K562 (cell line): ENCODE data around the gene NCOA1. TPM values are rescaled to one million over a fixed set of nuclear protein-coding genes. Genes with fewer than 3 reads are reported as not detected.

Source experiments
- ATAC-seq: fragments of 200-7000 bp; cut with Tn5 transposase; 3 replicates; pipeline ENCODE4 v1.9.1; 2020; ENCODE audit warnings: moderate library complexity
- BruUV-seq: library from RNA; stranded (reverse); fragments of 400-500 nt; replicated peaks from 2 replicates; lab custom pipeline; 2021; lab: Mats Ljungman, UMichigan
- CTCF ChIA-PET: fragments of 300-600 bp; formaldehyde crosslinking; extraction: SDS; loops from one replicate; lab custom pipeline; 2021; ENCODE audit warnings: low intra/inter-chr PET ratio; lab: Yijun Ruan, JAX
- POLR2A ChIA-PET: fragments of 300-600, 350-650 bp; sonication (Branson Sonifier 250); formaldehyde crosslinking; extraction: SDS; loops from one replicate; lab custom pipeline; 2021; ENCODE audit warnings: antibody characterized with exemption, inconsistent platforms; lab: Yijun Ruan, JAX
- DNase-seq, 4 experiments: peaks; one replicate each; pipeline versions ENCODE4 v3.0.0 to v3.0.0-alpha.2; 2011 to 2018; ENCODE audit warnings: low spot score in 3 of 4, mixed read lengths in 3 of 4; ENCODE audit errors: extremely low read depth in 1 of 4
- FAIRE-seq: peaks from 2 replicates; lab custom pipeline; 2011; peaks lifted over from hg19 to GRCh38; lab: Jason Lieb, UNC
- H2AFZ ChIP-seq: 2 replicates; pipeline ENCODE4 v1.6.0; 2011; ENCODE audit warnings: low read depth, low read length, control low read depth, inconsistent platforms
- H3K27ac ChIP-seq: fragments of 200-600 bp; 3 replicates; pipeline ENCODE4 v1.8.0; 2011; ENCODE audit warnings: low read depth, mild to moderate bottlenecking, control low read depth, inconsistent platforms, low read length, moderate library complexity, mixed read lengths; ENCODE audit errors: extremely low read depth
- H3K27me3 ChIP-seq, 2 experiments: fragments of 300-600 bp in 1 of 2; 2 replicates in 1 of 2; 3 replicates in 1 of 2; pipeline versions ENCODE4 v1.6.0 to v1.8.0; 2011; ENCODE audit warnings: inconsistent platforms in 2 of 2, low read length in 2 of 2, mild to moderate bottlenecking in 1 of 2, mixed read lengths in 1 of 2, moderate library complexity in 1 of 2; ENCODE audit not compliant: control insufficient read depth in 2 of 2, insufficient read depth in 2 of 2
- H3K36me3 ChIP-seq: fragments of 300-600 bp; 3 replicates; pipeline ENCODE4 v1.8.0; 2011; ENCODE audit warnings: mild to moderate bottlenecking, low read length, inconsistent platforms; ENCODE audit not compliant: control insufficient read depth, insufficient read depth
- H3K4me1 ChIP-seq, 2 experiments: fragments of 200-600 bp in 1 of 2; replicated peaks in 1 of 2; 2 replicates in 1 of 2; 3 replicates in 1 of 2; pipeline versions ENCODE4 v1.5.1 to v1.8.0; 2011; ENCODE audit warnings: inconsistent platforms in 2 of 2, low read length in 2 of 2, mild to moderate bottlenecking in 1 of 2, mixed read lengths in 1 of 2, moderate library complexity in 1 of 2; ENCODE audit not compliant: control insufficient read depth in 2 of 2, insufficient read depth in 2 of 2
- H3K4me2 ChIP-seq: 2 replicates; pipeline ENCODE4 v1.6.1; 2011; ENCODE audit warnings: low read length, control low read depth, inconsistent platforms, mixed read lengths; ENCODE audit not compliant: insufficient read depth
- H3K4me3 ChIP-seq: fragments of 200-600 bp; sonication (generic), shearing (Covaris generic); 2 replicates; pipeline ENCODE4 v1.5.1; 2016; ENCODE audit warnings: control low read depth, inconsistent platforms
- H3K79me2 ChIP-seq: fragments of 200-600 bp; 3 replicates; pipeline ENCODE4 v1.8.0; 2011; ENCODE audit warnings: low read length, inconsistent platforms; ENCODE audit not compliant: control insufficient read depth, insufficient read depth
- H3K9ac ChIP-seq, 2 experiments: 2 replicates each; pipeline versions ENCODE4 v1.6.0 to v1.6.1; 2011; ENCODE audit warnings: low read depth in 2 of 2, low read length in 2 of 2, control low read depth in 1 of 2, inconsistent platforms in 1 of 2, mild to moderate bottlenecking in 1 of 2, mixed read lengths in 1 of 2; ENCODE audit not compliant: insufficient read depth in 1 of 2
- H3K9me1 ChIP-seq: one replicate; pipeline ENCODE4 v1.6.0; 2011; ENCODE audit warnings: inconsistent platforms, mild to moderate bottlenecking, low read length, moderate library complexity; ENCODE audit not compliant: control insufficient read depth, insufficient read depth
- H3K9me3 ChIP-seq: replicated peaks from 2 replicates; pipeline ENCODE4 v1.5.1; 2011; ENCODE audit warnings: low read depth, low read length, inconsistent platforms; ENCODE audit not compliant: control insufficient read depth, insufficient read depth
- H4K20me1 ChIP-seq: replicated peaks from 2 replicates; pipeline ENCODE4 v1.6.1; 2011; ENCODE audit warnings: low read length, inconsistent platforms, mixed read lengths; ENCODE audit not compliant: control insufficient read depth, insufficient read depth
- BRD4 ChIP-seq: fragments of 200-600 bp; sonication (generic); IDR thresholded peaks from 2 replicates; pipeline ENCODE4 v1.6.1; 2017; ENCODE audit warnings: inconsistent platforms
- DPF2 ChIP-seq: fragments of 450-650 bp; IDR thresholded peaks from 2 replicates; pipeline ENCODE4 v1.6.1; 2016
- FOXJ2 ChIP-seq: fragments of 200-800 bp; sonication (Bioruptor generic); IDR thresholded peaks from 2 replicates; pipeline ENCODE4 v1.6.1; 2016; ENCODE audit warnings: missing genetic modification characterization, missing compliant biosample characterization
- KDM4B ChIP-seq, 2 experiments: fragments of 450-650 bp in 1 of 2; sonication (generic) in 1 of 2; IDR thresholded peaks; 2 replicates each; pipeline ENCODE4 v1.6.1; 2016 to 2017; ENCODE audit warnings: borderline replicate concordance in 2 of 2, antibody characterized with exemption in 1 of 2, low read depth in 1 of 2, mild to moderate bottlenecking in 1 of 2
- NCOR1 ChIP-seq: fragments of 450-650 bp; IDR thresholded peaks from 2 replicates; pipeline ENCODE4 v1.6.1; 2016; ENCODE audit warnings: mild to moderate bottlenecking, moderate library complexity
- NFE2L1 ChIP-seq: fragments of 450-650 bp; IDR thresholded peaks from 2 replicates; pipeline ENCODE4 v1.6.1; 2016; ENCODE audit warnings: missing genetic modification characterization, low read depth, mild to moderate bottlenecking, missing compliant biosample characterization, moderate library complexity, borderline replicate concordance
- RHOXF2B ChIP-seq: fragments of 250-450 bp; sonication (Bioruptor Pico); conservative IDR thresholded peaks from 2 replicates; pipeline ENCODE4 v1.5.1; 2021
- ZBTB34 ChIP-seq: fragments of 250-450 bp; sonication (Bioruptor Pico); IDR thresholded peaks from 2 replicates; pipeline ENCODE4 v1.8.0; 2021; ENCODE audit warnings: mild to moderate bottlenecking, moderate library complexity
- ZNF212 ChIP-seq: fragments of 450-650 bp; formaldehyde crosslinking; IDR thresholded peaks from 2 replicates; pipeline ENCODE4 v1.4.0; 2020; ENCODE audit warnings: mild to moderate bottlenecking
- WGBS: fragments of 100-300 bp; shearing (Covaris generic); methylation state at CpG from one replicate; pipeline ENCODE4 v1.1.6; 2016; ENCODE audit warnings: low coverage, mixed read lengths; ENCODE audit not compliant: insufficient coverage; ENCODE audit errors: missing lambda C conversion rate; 5-methylcytosine and 5-hydroxymethylcytosine counted together
- in situ Hi-C: fragments of 300-500 bp; cut with MboI; formaldehyde crosslinking; loops from 4 replicates; pipeline ENCODE4 v1.15.0; 2018; ENCODE audit warnings: inconsistent platforms, mixed read lengths
- intact Hi-C: fragments of 100-400 bp; cut with micrococcal nuclease; formaldehyde crosslinking; loops from 2 replicates; pipeline ENCODE4 v1.14.2; 2022
- polyA plus RNA-seq, 8 experiments: library from polyadenylated mRNA; depleted of rRNA in 4 of 8; stranded (reverse) in 5 of 8; unstranded in 3 of 8; fragments of >200 nt; fragmentation: Nextera tagmentation in 2 of 8; fragmentation: Illumina TruSeq in 1 of 8; extraction: Ambion mirVana in 2 of 8; extraction: Trizol in 1 of 8; gene quantifications; 2 replicates each; pipeline versions ENCODE4 v1.2.1 to v1.2.3, GENCODE V29; 2011 to 2014; ENCODE audit warnings: inconsistent platforms in 1 of 8, missing spikeins in 1 of 8
- total RNA-seq, 7 experiments: library from RNA; depleted of rRNA in 6 of 7; stranded (reverse); fragments of >200 nt in 6 of 7; fragmentation: Illumina TruSeq in 2 of 7; extraction: Trizol in 2 of 7; gene quantifications; 2 replicates each; pipeline versions ENCODE4 v1.2.1 to v1.2.3, GENCODE V29; 2011 to 2021; ENCODE audit warnings: low replicate concordance in 1 of 7

Gene NCOA1
- total and polyA plus RNA-seq, 9 of the 15 experiments (the other 6 are each of a cell fraction or from before 2014, with no cell fraction given) = 4.9 to 25.7 (median 17.0) TPM

- 60% methylated on average over 4 of the region's 4 CpGs for WGBS
- in situ Hi-C loops (no loop called here), intact Hi-C loops (no loop called here)
- Histone ChIP-seq H3K4me3 (no peak overlapping the region), H3K36me3 (no peaks in the 10 kb centered on the region), H3K79me2 (no peaks in the 10 kb centered on the region), H3K27ac (no peak overlapping the region), H3K4me1 (peaks cover 11 to 15% of the 10 kb centered on the region in 2 experiments), H3K9me1 (no peaks in the 10 kb centered on the region), H3K27me3 (no peaks in the 10 kb centered on the region; a peak in 1 of 5 replicates), H4K20me1 (no peaks in the 10 kb centered on the region), H2AFZ (peak overlapping the region; percentile 46; the same call in 1 of the 2 replicates), H3K9ac (no peak overlapping the region), H3K4me2 (no peak overlapping the region), H3K9me3 (peaks cover 15% of the 10 kb centered on the region)
- ChIA-PET CTCF (no interaction called here), POLR2A (interaction anchor here (0.6 kb wide), 1 partner anchor 14 kb away, joined by 3 read pairs; no protein-coding TSS in a partner anchor)
- no peak for DNase-seq
- no peak for ATAC-seq
- no TSS peak for BruUV-seq
- FAIRE-seq = no peak
- no peak for TF ChIP-seq FOXJ2 (tag)
Measured at GRCh38 chr2:24452502-24452885, 38.6 kb upstream of the NCOA1 start.

- H3K27ac ChIP-seq = no peak overlapping the region
- no peaks in the 10 kb centered on the region for H3K79me2 ChIP-seq
- FAIRE-seq (no peak), DNase-seq (no peak), ATAC-seq (no peak)
- no peaks in the 10 kb centered on the region; a peak in 1 of 5 replicates for H3K27me3 ChIP-seq
- WGBS = 34% methylated on average over 2 of the region's 2 CpGs
- no peak overlapping the region for H3K4me3 ChIP-seq
- no peak overlapping the region for H3K9ac ChIP-seq
- H2AFZ ChIP-seq = no peak overlapping the region
- BruUV-seq = no TSS peak
- intact Hi-C loops = no loop called here
- no peaks in the 10 kb centered on the region for H3K9me1 ChIP-seq
- ChIA-PET CTCF (no interaction called here), POLR2A (interaction anchor here (0.6 kb wide), 1 partner anchor 15 kb away, joined by 3 read pairs; no protein-coding TSS in a partner anchor)
- peaks cover 13% of the 10 kb centered on the region for H3K9me3 ChIP-seq
- H3K4me2 ChIP-seq = no peak overlapping the region
- H3K36me3 ChIP-seq = no peaks in the 10 kb centered on the region
- no peaks in the 10 kb centered on the region for H4K20me1 ChIP-seq
- in situ Hi-C loops = no loop called here
- no peak for TF ChIP-seq NCOR1
- no peak for TF ChIP-seq BRD4
- no peak for TF ChIP-seq DPF2
- TF ChIP-seq RHOXF2B (CRISPR knock-in tag) = no peak
- TF ChIP-seq KDM4B (IDR thresholded peaks at IDR 0.05; ENCODE audit: borderline replicate concordance in 2 of 2, low read depth in 1 of 2) = no peak
- TF ChIP-seq FOXJ2 (tag) = no peak
- TF ChIP-seq NFE2L1 = no peak
- TF ChIP-seq ZBTB34 (CRISPR knock-in tag) = no peak
- TF ChIP-seq ZNF212 (CRISPR knock-in tag) = no peak
- H3K4me1 ChIP-seq = peaks cover 16 to 18% of the 10 kb centered on the region in 2 experiments
Measured at GRCh38 chr2:24453379-24454073, 37.5 kb upstream of the NCOA1 start.
